ENCODE measurements around the gene MINDY4.

Gene MINDY4

DNA sequence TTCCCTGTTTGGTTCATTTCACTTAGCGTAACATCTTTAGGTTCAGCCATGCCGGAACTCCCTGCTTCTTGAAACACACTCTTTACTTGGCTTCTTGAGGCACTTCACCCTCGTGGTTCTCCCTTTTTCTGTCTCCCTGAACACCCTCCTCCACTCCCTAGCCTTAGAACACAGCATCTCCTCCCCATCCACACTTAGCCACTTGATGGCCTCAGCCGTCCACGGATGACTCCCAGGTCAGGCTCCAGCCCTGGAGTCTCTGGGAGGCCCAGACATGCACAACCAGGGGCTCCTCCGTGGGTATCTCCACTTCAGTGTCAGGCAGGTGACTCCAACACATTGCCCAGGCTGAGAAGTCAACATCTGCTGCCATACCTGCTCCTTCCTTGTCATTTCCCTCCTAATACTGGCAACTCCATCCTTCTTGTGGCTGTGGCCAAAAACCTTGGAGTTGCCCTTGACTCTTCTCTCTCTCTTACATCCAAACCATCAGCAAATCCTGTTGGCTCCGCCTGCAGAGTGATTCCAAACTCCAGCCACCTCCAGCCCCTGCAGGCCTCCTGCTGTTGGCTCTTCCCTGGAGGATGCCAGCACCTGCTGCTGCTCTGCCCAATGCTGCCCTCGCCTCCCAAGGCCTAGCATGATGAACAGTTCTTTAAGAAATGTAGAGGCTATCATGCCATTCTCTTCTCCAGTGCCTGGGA is 27.7 kb upstream of the MINDY4 start:
- DNase-seq (ENCODE audit: low read depth): no peak

DNA sequence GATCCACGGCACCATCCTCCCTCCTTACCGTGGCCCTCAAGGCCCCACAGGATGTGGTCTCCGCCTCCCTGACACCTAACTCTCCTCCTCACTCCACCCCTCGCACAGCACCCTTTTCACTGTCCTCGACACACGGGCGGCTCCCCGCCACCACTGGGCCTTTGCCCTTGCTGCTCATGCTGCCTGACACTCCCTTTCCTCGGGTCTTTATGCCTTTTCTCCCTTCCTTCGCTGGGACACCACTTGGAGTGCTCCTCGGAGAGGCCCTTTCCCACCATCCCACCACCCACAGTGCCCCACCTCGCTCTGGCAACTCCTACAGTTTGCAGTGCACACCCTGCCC is 27.2 kb upstream of the MINDY4 start:
- no peak for DNase-seq (ENCODE audit: low read depth)

GRCh38 chr7:30745261-30745941 is 25.8 kb upstream of the MINDY4 start:
- DNase-seq (ENCODE audit: low read depth): no peak

DNA sequence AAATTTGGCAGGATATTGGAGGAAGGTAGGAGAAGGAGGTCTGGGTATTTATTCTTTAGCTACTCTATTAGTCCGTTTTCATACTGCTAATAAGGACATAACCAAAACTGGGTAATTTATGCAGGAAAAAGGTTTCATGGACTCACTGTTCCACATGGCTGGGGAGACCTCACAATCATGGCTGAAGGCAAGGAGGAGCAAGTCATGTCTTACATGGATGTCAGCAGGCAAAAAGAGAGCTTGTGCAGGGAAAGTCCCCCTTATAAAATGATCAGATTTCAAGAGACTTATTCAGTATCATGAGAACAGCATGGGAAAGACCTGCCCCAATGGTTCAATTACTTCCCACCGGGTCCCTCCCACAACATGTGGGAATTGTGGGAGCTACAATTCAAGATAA is 21.2 kb upstream of the MINDY4 start:
- no peak for DNase-seq (ENCODE audit: low read depth)

GRCh38 chr7:30750683-30751650 is 20.2 kb upstream of the MINDY4 start:
- no peak for DNase-seq (ENCODE audit: low read depth)

GRCh38 chr7:30751696-30752273 is 19.4 kb upstream of the MINDY4 start, which contains the start of gene INMT:
Gene INMT (plus strand): TSS chr7:30752135. CDS start chr7:30752151, 16 bp downstream.
- DNase-seq (ENCODE audit: low read depth): no peak

GRCh38 chr7:30752484-30752883 is 18.7 kb upstream of the MINDY4 start:
- DNase-seq (ENCODE audit: low read depth): no peak

- no peak for DNase-seq (ENCODE audit: low read depth)
Observed at GRCh38 chr7:30752979-30753378, 18.2 kb upstream of the MINDY4 start.

DNA sequence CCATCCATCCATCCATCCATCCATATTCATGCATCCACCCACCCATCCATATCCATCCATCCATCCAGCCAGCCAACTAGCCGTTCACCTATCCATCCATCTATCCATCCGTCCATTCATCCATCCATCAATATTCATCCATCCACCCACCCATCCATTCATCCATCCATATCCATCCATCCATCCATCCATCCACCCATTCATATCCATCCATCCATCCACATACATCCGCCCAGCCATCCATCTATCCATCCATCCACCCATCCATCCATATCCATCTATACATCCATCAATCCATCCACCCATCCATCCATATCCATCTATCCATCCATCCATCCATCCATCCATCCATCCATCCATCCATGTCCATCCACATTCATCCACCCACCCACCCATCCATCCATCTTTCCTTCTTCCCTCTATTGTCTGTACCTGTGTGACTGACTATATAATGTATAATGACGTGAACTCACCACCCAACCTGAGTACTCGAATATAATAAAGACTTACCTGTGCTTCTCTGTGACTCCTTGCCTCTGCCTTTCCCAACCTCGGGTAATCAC is 16.8 kb upstream of the MINDY4 start:
- DNase-seq (ENCODE audit: low read depth): no peak

DNA sequence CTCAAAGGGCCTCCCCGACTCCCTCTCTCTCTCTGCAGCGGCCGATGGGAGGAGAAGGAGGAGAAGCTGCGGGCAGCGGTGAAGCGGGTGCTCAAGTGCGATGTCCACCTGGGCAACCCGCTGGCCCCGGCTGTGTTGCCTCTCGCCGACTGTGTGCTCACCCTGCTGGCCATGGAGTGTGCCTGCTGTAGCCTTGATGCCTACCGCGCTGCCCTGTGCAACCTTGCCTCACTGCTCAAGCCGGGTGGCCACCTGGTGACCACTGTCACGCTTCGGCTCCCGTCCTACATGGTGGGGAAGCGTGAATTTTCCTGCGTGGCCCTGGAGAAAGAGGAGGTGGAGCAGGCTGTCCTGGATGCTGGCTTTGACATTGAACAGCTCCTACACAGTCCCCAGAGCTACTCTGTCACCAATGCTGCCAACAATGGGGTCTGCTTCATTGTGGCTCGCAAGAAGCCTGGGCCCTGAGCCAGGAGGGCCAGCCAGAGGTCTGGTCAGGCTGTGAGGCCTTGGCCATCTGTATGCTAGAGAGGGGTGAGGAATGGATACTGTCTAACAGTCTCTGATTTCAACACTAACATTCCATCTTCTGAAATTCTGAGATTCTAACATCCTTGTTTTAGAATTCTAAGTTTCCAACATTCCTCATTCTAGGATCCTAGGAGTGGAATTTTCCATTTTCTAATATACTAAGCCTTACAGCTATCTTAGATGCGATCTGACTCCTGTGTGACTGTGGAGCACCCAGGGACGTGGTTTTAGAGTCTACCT is 15.6 kb upstream of the MINDY4 start:
- DNase-seq (ENCODE audit: low read depth): no peak

GRCh38 chr7:30757342-30757692 is 13.9 kb upstream of the MINDY4 start:
- DNase-seq (ENCODE audit: low read depth): no peak

GRCh38 chr7:30760514-30761213 is 10.6 kb upstream of the MINDY4 start:
- DNase-seq (ENCODE audit: low read depth): no peak

GRCh38 chr7:30761214-30762156 is 9.7 kb upstream of the MINDY4 start:
- DNase-seq (ENCODE audit: low read depth): no peak

DNA sequence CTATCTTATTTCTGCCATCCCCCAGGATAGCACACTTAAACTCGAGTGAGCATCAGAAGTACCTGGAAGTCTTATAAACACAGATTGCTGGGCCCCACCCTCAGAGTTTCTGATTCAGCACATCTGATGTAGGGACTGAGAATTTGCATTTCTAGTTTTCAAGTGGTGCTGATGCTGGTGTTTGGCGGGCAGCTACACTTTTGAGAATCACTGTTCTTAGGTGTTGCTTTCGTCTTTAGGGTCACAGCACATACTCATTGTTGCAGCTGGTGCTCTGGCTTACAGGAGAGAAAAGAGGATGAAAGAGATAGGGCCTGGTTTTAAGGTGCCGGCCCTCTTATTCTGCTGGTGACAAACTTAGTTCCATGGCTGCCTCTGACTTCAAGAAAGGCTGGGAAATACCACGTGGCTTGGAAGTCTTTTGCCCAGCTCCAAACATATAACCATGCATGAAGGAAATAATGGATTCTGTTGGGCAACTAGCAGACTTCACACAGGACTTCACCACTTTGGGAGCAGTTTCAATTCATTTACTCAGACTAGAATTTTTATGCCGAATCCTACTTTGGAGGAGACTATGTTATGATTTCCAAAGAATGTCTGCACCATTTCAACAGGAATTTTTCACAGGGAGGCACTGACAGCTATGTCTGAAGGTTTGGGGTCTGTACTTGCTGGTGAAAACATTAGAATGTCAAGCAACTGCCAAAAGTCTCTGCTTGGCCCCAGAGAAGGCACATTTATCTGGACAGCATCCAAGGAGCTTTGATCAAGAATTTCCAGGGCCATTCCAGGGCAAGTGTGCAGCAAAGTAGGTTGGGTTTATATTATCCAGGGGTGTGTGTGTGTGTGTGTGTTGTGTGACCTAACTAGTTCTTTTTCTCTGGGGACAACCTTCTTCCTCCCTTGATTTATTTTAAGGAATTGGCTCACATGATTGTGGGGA is 6.9 kb upstream of the MINDY4 start:
- no peak for DNase-seq (ENCODE audit: low read depth)

DNA sequence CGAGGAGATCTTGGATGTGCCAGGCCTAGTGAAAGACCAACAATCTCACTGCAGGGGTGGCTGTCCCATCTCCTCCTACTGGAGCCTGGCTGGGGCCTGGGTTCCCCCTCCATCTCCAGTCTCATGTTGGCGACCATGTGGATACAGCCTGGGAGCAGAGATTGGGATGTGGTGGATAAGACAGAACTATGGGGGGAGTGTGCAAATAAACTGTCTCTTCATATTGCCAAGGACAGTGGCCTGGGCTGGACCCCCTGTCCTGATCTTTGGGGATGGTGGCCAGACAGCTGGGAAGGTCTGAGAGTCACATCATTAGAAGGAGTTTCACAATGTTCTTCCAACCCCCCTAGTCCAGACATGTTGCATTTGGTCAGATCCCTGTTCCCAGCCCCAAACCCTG is 5.8 kb upstream of the MINDY4 start:
- DNase-seq (ENCODE audit: low read depth): no peak

DNA sequence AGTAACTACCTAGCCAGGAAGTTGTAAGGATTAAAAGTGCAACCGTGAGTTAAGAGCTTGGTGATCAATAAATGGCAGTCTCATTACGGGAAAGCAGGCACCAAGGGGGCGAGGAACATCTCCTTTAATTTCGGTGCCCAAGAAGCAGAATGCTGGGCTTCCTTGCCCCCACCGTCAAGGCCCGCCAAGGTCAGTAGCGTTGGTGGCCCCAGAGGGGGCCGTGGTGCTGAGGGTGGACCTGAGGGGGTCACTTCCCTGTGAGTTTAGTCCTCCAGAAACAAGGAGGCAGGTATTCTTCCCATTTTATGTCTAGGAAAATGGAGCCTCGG is 408 bp upstream of the MINDY4 start:
- no peak for DNase-seq (ENCODE audit: low read depth)

DNA sequence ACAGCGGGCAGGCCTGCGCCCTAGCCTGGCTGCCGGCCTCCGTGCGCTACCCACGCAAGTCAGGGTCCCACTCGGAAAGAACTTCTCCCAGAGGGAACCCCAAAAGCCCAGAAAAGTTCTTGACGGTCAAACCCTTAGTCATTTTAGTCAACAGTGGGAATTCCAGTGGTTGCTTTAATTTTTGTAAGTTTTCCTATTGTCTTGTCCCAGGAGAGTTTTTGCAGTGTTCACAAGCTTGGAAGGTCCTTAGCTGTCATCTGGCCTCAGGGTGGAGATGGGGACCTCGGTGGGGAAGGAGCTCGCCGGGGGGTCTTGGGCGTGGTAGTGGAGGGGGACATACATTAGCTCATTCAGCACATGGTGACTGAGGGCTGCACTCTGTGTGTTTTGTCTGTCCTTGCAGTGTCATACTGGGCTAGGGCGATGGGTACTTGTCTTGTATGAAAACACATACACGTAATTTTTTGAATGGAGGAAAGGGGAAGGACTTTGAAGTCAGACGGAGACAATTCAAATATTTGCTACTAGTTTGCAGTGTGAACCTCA is 736 bp downstream of the MINDY4 start:
- no peak for DNase-seq (ENCODE audit: low read depth)

DNA sequence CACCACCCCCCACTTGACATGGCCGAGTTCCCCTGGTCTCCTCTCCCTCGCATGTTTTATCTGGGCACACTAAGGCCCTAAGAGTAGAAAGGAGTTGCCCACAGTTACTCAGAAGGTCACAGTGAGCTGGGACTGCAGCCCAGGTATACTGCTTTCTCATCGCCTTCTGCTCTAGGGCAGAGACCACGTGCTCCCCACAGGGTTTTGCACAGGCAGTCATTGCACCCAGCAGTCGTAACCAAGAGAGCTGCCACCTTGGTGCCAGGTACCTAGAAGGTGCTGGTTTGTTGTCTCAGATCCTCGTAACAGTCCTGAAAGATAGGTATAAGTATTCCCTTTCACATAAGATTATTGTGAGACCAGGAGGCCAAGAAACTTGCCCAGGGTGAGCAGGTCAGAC is 1.8 kb downstream of the MINDY4 start:
- DNase-seq (ENCODE audit: low read depth): no peak
